ENCODE data around the gene NAGK.
"Not testable (repeated sequence)": the region's sequence is repeated elsewhere in the genome, so short reads cannot be mapped to it uniquely, and the experiment has no call there.

Gene NAGK

GRCh38 chr2:71068218-71069035, at the start of gene NAGK:
Gene NAGK (plus strand): TSS chr2:71068648. CDS start chr2:71068684, 36 bp downstream.
- DNase-seq (ENCODE audit: low spot score), result peak; percentile 97

- not testable (repeated sequence) for DNase-seq (ENCODE audit: low spot score)
Measured at GRCh38 chr2:71019989-71020388, 48.5 kb upstream of the NAGK start.

- not testable (repeated sequence) for DNase-seq (ENCODE audit: low spot score)
Measured at GRCh38 chr2:71021394-71021793, 47.1 kb upstream of the NAGK start.

GRCh38 chr2:71023553-71024243, 44.8 kb upstream of the NAGK start:
- peak; percentile 77 for DNase-seq (ENCODE audit: low spot score)

- DNase-seq (ENCODE audit: low spot score), result not testable (repeated sequence)
Measured at GRCh38 chr2:71036296-71036695, 32.2 kb upstream of the NAGK start.

GRCh38 chr2:71042287-71042686, 26.2 kb upstream of the NAGK start:
- no peak for DNase-seq (ENCODE audit: low spot score)

- DNase-seq (ENCODE audit: low spot score), result no peak
Measured at GRCh38 chr2:71043531-71044407, 24.7 kb upstream of the NAGK start.

GRCh38 chr2:71045151-71045550, 23.3 kb upstream of the NAGK start:
- no peak for DNase-seq (ENCODE audit: low spot score)

- no peak for DNase-seq (ENCODE audit: low spot score)
Measured at GRCh38 chr2:71045865-71046548, 22.4 kb upstream of the NAGK start.

GRCh38 chr2:71048096-71048495, 20.4 kb upstream of the NAGK start:
- no peak for DNase-seq (ENCODE audit: low spot score)

GRCh38 chr2:71049704-71050360, 18.6 kb upstream of the NAGK start:
- DNase-seq (ENCODE audit: low spot score), result peak; percentile 61

- not testable (repeated sequence) for DNase-seq (ENCODE audit: low spot score)
Measured at GRCh38 chr2:71055206-71055740, 13.2 kb upstream of the NAGK start.

- DNase-seq (ENCODE audit: low spot score), result no peak
Measured at GRCh38 chr2:71060211-71060610, 8.2 kb upstream of the NAGK start.

GRCh38 chr2:71060871-71061270, 7.6 kb upstream of the NAGK start:
- no peak for DNase-seq (ENCODE audit: low spot score)

GRCh38 chr2:71063216-71063615, 5.2 kb upstream of the NAGK start:
- DNase-seq (ENCODE audit: low spot score), result no peak

- no peak for DNase-seq (ENCODE audit: low spot score)
Measured at GRCh38 chr2:71064110-71064611, 4.3 kb upstream of the NAGK start.

GRCh38 chr2:71064754-71065621, 3.5 kb upstream of the NAGK start:
- no peak for DNase-seq (ENCODE audit: low spot score)

GRCh38 chr2:71066856-71067255, 1.6 kb upstream of the NAGK start:
- DNase-seq (ENCODE audit: low spot score), result no peak

GRCh38 chr2:71067567-71068217, 756 bp upstream of the NAGK start:
- DNase-seq (ENCODE audit: low spot score), result peak; percentile 3
